Panc1 (cell line): ENCODE results near the gene PACSIN3. TPM values are rescaled to one million over a fixed set of nuclear protein-coding genes. Genes with fewer than 3 reads are reported as not detected.

ENCODE experiments used
- ATAC-seq: fragments of 200-7000 bp; cut with Tn5 transposase; 2 replicates; pipeline ENCODE4 v1.9.1; 2020; ENCODE audit warnings: mild to moderate bottlenecking, moderate library complexity
- BruUV-seq: library from RNA; stranded (reverse); fragments of 400-500 nt; replicated peaks from 2 replicates; lab custom pipeline; 2021; lab: Mats Ljungman, UMichigan
- CTCF ChIA-PET: fragments of 300-600 bp; sonication (Branson Sonifier 250); formaldehyde crosslinking; loops from one replicate; lab custom pipeline; 2022; ENCODE audit warnings: antibody characterized with exemption; lab: Charles Lee
- POLR2A ChIA-PET: fragments of 300-600 bp; sonication (Branson Sonifier 250); formaldehyde crosslinking; loops from one replicate; lab custom pipeline; 2022; ENCODE audit warnings: antibody characterized with exemption; lab: Charles Lee
- DNase-seq: peaks from one replicate; pipeline ENCODE4 v3.0.0-alpha.2; 2010; ENCODE audit warnings: low read depth, low spot score
- H3K27ac ChIP-seq: 2 replicates; pipeline ENCODE4 v1.5.1; 2011; ENCODE audit warnings: mild to moderate bottlenecking, low read length, inconsistent platforms
- H3K27me3 ChIP-seq: fragments of 200-500 bp; sonication (Bioruptor generic); 2 replicates; pipeline ENCODE4 v1.6.0; 2014; ENCODE audit warnings: low read length, inconsistent platforms; ENCODE audit not compliant: control insufficient read depth, insufficient read depth
- H3K36me3 ChIP-seq: fragments of 200-500 bp; sonication (Bioruptor generic); 2 replicates; pipeline ENCODE4 v1.5.1; 2014; ENCODE audit warnings: inconsistent platforms, mild to moderate bottlenecking, low read length, moderate library complexity; ENCODE audit not compliant: control insufficient read depth, insufficient read depth
- H3K4me1 ChIP-seq: 2 replicates; pipeline ENCODE4 v1.5.1; 2011; ENCODE audit warnings: inconsistent platforms, mild to moderate bottlenecking, low read length, moderate library complexity; ENCODE audit not compliant: control insufficient read depth, insufficient read depth
- H3K4me3 ChIP-seq, 2 experiments: 2 replicates each; pipeline ENCODE4 v1.5.1; 2011 to 2012; ENCODE audit warnings: low read depth in 2 of 2, low read length in 2 of 2, mild to moderate bottlenecking in 2 of 2, inconsistent platforms in 1 of 2, moderate library complexity in 1 of 2
- H3K9me3 ChIP-seq: fragments of 200-500 bp; sonication (Bioruptor generic); 2 replicates; pipeline ENCODE4 v1.5.1; 2014; ENCODE audit warnings: low read depth, mild to moderate bottlenecking, inconsistent platforms, low read length, moderate library complexity; ENCODE audit not compliant: control insufficient read depth, insufficient read depth
- CTCF ChIP-seq: fragments of 450-650 bp; IDR thresholded peaks from 2 replicates; pipeline ENCODE4 v1.5.1; 2017; ENCODE audit warnings: mild to moderate bottlenecking
- POLR2AphosphoS5 ChIP-seq: IDR thresholded peaks from 2 replicates; pipeline ENCODE4 v1.6.1; 2012; ENCODE audit warnings: mild to moderate bottlenecking, low read depth, low read length, moderate library complexity
- REST ChIP-seq, 2 experiments: IDR thresholded peaks; 2 replicates each; pipeline ENCODE4 v1.6.1; 2011 to 2012; ENCODE audit warnings: low read depth in 2 of 2, control low read depth in 1 of 2, low read length in 1 of 2, mild to moderate bottlenecking in 1 of 2, moderate library complexity in 1 of 2; ENCODE audit not compliant: insufficient read depth in 1 of 2
- SIN3A ChIP-seq: IDR thresholded peaks from 2 replicates; pipeline ENCODE4 v1.6.1; 2012; ENCODE audit warnings: low read depth, mild to moderate bottlenecking, low read length, moderate library complexity, borderline replicate concordance; ENCODE audit not compliant: insufficient read depth
- TCF7L2 ChIP-seq: IDR thresholded peaks from 2 replicates; pipeline ENCODE4 v1.6.1; 2011; ENCODE audit warnings: mild to moderate bottlenecking, low read depth, low read length, inconsistent platforms
- in situ Hi-C: cut with HindIII; loops from 2 replicates; pipeline ENCODE4 v1.10.0; 2016; ENCODE audit warnings: low sequenced_read_pairs, low pct_unique_long_range_greater_than_20kb
- intact Hi-C: fragments of 100-400 bp; cut with micrococcal nuclease; formaldehyde crosslinking; loops from one replicate; pipeline ENCODE4 v1.10.0; 2022; ENCODE audit not compliant: unreplicated experiment
- total RNA-seq: library from RNA; stranded (reverse); gene quantifications from one replicate; pipeline ENCODE4 v1.2.1, GENCODE V29; 2021; ENCODE audit not compliant: unreplicated experiment

The PACSIN3 gene
- total RNA-seq, 1 experiment from 2014 or later = 45.3 TPM

- no peaks in the 10 kb centered on the region for H3K36me3 ChIP-seq
- CTCF ChIA-PET = no interaction called here
- H3K4me3 ChIP-seq = no peak overlapping the region
- in situ Hi-C loops = no loop called here
- ATAC-seq (no peak), DNase-seq (no peak)
- no peaks in the 10 kb centered on the region for H3K9me3 ChIP-seq
- H3K27me3 ChIP-seq = no peaks in the 10 kb centered on the region
- POLR2A ChIA-PET = no interaction called here
- no peak overlapping the region for H3K27ac ChIP-seq
- intact Hi-C loops = no loop called here
- H3K4me1 ChIP-seq = no peaks in the 10 kb centered on the region
- no peak for TF ChIP-seq CTCF
- no peak for TF ChIP-seq POLR2AphosphoS5
- TF ChIP-seq REST (IDR thresholded peaks at IDR 0.05; ENCODE audit: insufficient read depth in 1 of 2, low read depth in 2 of 2, low read length in 1 of 2) = no peak
- TF ChIP-seq SIN3A = no peak
- TF ChIP-seq TCF7L2 = no peak
- BruUV-seq = no TSS peak
Measured at GRCh38 chr11:47137476-47137875, 48.8 kb downstream of the PACSIN3 start.

GRCh38 chr11:47136921-47137320, 49.3 kb downstream of the PACSIN3 start:
- H3K27ac ChIP-seq = no peak overlapping the region
- no TSS peak for BruUV-seq
- no peak for DNase-seq
- ATAC-seq = no peak
- H3K27me3 ChIP-seq = no peaks in the 10 kb centered on the region
- in situ Hi-C loops = no loop called here
- TF ChIP-seq REST (IDR thresholded peaks at IDR 0.05; ENCODE audit: insufficient read depth in 1 of 2, low read depth in 2 of 2, low read length in 1 of 2) = no peak
- TF ChIP-seq SIN3A = no peak
- TF ChIP-seq TCF7L2 = no peak
- TF ChIP-seq CTCF = no peak
- no peak for TF ChIP-seq POLR2AphosphoS5
- ChIA-PET POLR2A (no interaction called here), CTCF (no interaction called here)
- H3K4me3 ChIP-seq = no peak overlapping the region
- no peaks in the 10 kb centered on the region for H3K36me3 ChIP-seq
- no peaks in the 10 kb centered on the region for H3K9me3 ChIP-seq
- intact Hi-C loops = no loop called here
- no peaks in the 10 kb centered on the region for H3K4me1 ChIP-seq
